Inflammatory macrophage treated with lipopolysaccharide for 4 hours (primary cell): Measurements from ENCODE around the gene TLE1.
A peak's percentile ranks its signal among the peaks of the same experiment; 100 is the strongest.
"Not testable (repeated sequence)": the region's sequence is repeated elsewhere in the genome, so short reads cannot be mapped to it uniquely, and the experiment has no call there.

Experiments used
- DNase-seq: peaks from one replicate; pipeline ENCODE4 v3.0.0-alpha.2; 2020

Gene TLE1

GRCh38 chr9:81652058-81652687 is 37.2 kb downstream of the TLE1 start:
- DNase-seq = no peak

GRCh38 chr9:81650586-81651515 is 38.5 kb downstream of the TLE1 start:
- DNase-seq = no peak

- no peak for DNase-seq
Observed at GRCh38 chr9:81649475-81650240, 39.7 kb downstream of the TLE1 start.

- no peak for DNase-seq
Observed at GRCh38 chr9:81648891-81649290, 40.5 kb downstream of the TLE1 start.

- DNase-seq = no peak
Observed at GRCh38 chr9:81646337-81646736, 43.0 kb downstream of the TLE1 start.

GRCh38 chr9:81644513-81644912 is 44.8 kb downstream of the TLE1 start:
- not testable (repeated sequence) for DNase-seq

- DNase-seq = no peak
Observed at GRCh38 chr9:81637276-81637675, 52.1 kb downstream of the TLE1 start.

GRCh38 chr9:81636255-81636599 is 53.1 kb downstream of the TLE1 start:
- DNase-seq = no peak

- DNase-seq = no peak
Observed at GRCh38 chr9:81635521-81636254, 53.7 kb downstream of the TLE1 start.

- no peak for DNase-seq
Observed at GRCh38 chr9:81634915-81635516, 54.3 kb downstream of the TLE1 start.

- DNase-seq = no peak
Observed at GRCh38 chr9:81633952-81634854, 55.1 kb downstream of the TLE1 start.

- DNase-seq = no peak
Observed at GRCh38 chr9:81632599-81632998, 56.7 kb downstream of the TLE1 start.

GRCh38 chr9:81631218-81631745 is 58.1 kb downstream of the TLE1 start:
- peak; percentile 6 for DNase-seq

- DNase-seq = no peak
Observed at GRCh38 chr9:81629440-81629839, 59.9 kb downstream of the TLE1 start.

GRCh38 chr9:81628897-81629296 is 60.5 kb downstream of the TLE1 start:
- DNase-seq = no peak

- DNase-seq = no peak
Observed at GRCh38 chr9:81627481-81627880, 61.9 kb downstream of the TLE1 start.

GRCh38 chr9:81626511-81626910 is 62.8 kb downstream of the TLE1 start:
- no peak for DNase-seq

- no peak for DNase-seq
Observed at GRCh38 chr9:81625969-81626368, 63.4 kb downstream of the TLE1 start.

GRCh38 chr9:81623778-81624177 is 65.6 kb downstream of the TLE1 start:
- DNase-seq = no peak

- DNase-seq = no peak
Observed at GRCh38 chr9:81622471-81623255, 66.7 kb downstream of the TLE1 start.
